ENCODE measurements around the gene MAPKAPK5.
"Not testable (repeated sequence)": the region's sequence is repeated elsewhere in the genome, so short reads cannot be mapped to it uniquely, and the experiment has no call there.

The MAPKAPK5 gene, protein sequence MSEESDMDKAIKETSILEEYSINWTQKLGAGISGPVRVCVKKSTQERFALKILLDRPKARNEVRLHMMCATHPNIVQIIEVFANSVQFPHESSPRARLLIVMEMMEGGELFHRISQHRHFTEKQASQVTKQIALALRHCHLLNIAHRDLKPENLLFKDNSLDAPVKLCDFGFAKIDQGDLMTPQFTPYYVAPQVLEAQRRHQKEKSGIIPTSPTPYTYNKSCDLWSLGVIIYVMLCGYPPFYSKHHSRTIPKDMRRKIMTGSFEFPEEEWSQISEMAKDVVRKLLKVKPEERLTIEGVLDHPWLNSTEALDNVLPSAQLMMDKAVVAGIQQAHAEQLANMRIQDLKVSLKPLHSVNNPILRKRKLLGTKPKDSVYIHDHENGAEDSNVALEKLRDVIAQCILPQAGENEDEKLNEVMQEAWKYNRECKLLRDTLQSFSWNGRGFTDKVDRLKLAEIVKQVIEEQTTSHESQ

GRCh38 chr12:111841750-111842555, at the start of gene MAPKAPK5:
TSS of gene MAPKAPK5 (plus strand) at chr12:111842228. CDS start at chr12:111842734, 506 bp downstream.
- peak; percentile 97 for DNase-seq

DNA sequence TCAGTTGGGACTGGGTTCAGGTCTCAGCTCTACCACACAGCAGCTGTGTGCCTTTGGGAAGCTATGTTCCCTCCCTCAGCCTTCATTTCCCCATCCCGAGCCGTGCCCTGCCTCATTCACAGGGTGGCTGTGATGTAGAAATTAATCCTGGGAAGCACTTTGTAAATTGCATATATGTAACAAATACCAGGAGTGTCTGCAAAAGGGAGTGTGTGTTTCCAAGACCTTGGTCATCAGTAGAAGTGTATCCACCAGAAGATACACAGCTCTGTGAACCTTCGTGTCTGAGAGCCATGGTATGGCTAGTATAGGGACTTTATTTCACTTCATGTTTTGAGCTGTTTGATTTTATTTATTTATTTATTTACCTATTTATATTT, 49.2 kb upstream of the MAPKAPK5 start:
- DNase-seq, result no peak

DNA sequence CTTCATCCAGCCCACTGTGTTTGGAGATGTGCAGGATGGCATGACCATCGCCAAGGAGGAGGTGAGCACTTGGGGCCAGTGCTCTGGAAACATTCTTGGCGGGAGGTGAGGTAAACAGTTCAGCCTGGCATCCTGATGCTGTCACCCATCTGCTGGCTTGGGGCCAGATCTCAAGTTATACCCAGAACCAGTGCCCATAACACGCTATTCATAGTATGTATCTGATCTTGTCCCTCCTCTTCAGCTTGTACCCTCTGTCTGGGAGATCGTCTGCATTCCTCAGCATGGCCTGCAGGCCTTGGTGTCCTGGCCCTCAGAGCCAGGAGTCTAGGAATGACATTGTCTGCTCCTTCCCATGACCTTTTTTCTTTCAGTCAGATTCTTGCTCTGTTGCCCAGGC, 43.8 kb upstream of the MAPKAPK5 start:
- DNase-seq, result no peak

GRCh38 chr12:111799758-111800157, 42.3 kb upstream of the MAPKAPK5 start:
- DNase-seq, result no peak

- no peak for DNase-seq
These were observed 38.9 kb upstream of the MAPKAPK5 start for GRCh38 chr12:111803038-111803626.

DNA sequence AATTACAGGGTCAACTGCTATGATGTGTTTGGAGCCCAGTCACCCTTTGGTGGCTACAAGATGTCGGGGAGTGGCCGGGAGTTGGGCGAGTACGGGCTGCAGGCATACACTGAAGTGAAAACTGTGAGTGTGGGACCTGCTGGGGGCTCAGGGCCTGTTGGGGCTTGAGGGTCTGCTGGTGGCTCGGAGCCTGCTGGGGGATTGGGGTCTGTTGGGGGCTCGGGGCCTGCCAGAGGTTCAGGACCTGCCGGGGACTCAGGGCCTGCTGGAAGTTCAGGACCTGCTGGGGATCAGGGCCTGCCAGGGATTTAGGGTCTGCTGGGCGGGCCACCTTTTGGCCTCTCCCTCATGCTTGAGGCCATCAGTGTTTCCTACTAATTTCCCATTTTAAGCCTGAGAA, 38.2 kb upstream of the MAPKAPK5 start:
- no peak for DNase-seq

GRCh38 chr12:111806304-111806703, 35.7 kb upstream of the MAPKAPK5 start:
- no peak for DNase-seq

DNA sequence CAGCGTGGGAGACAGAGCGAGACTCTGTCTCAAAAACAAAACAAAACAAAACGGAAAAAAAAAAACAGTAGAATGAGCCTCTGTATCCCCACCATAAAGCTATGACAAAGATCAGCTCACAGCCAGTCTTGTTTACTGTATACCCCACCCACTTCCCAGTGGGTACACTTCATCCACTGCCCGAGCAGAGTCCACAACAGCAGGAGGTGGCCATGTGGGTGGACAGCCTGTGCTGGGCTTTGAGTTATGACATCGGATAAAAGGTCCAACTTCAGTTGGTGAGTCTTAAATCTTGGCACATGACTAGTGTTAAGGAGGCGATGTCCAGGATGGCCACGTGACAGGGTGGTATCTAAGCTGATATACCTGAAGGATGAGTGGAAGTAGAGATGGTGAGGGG, 34.8 kb upstream of the MAPKAPK5 start:
- DNase-seq, result no peak

DNA sequence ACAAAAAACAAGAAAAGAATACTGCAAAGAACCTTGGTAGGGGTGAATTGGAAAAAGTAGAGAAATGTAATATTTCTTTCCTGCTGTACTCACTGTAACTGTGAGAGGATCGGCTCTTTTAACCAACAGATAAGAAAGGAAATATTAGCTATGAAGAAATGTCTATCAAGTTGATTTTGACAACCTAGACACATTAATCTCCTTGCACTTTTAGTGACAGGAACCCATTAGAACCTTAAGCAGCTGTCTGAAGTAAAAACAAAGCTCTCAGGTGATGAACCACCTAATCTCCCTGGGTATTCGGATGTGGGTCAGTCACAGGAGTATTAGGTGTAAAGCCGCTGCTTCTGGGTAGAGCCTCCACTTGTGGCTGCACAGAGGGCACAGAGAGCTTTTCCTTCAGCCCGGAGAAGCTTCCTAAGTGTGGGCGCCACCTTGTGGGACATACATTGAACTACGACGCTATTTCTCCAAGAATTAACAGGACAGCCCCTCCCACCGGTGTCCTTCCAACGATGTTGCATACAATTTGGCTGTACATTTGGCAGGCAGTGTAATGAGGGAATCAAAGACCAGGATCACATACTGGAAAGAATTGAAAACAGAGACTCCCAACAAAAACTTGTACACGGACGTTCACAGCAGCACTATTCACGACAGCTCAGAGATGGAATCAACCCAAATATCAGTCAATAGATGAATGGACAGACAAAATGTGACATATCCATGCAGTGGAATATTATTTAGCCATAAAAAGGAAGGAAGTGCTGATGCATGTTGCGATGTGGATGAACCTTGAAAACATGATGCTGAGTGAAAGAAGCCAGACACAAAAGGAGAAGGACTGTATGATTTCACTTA, 28.9 kb upstream of the MAPKAPK5 start:
- peak; percentile 96 for DNase-seq

DNA sequence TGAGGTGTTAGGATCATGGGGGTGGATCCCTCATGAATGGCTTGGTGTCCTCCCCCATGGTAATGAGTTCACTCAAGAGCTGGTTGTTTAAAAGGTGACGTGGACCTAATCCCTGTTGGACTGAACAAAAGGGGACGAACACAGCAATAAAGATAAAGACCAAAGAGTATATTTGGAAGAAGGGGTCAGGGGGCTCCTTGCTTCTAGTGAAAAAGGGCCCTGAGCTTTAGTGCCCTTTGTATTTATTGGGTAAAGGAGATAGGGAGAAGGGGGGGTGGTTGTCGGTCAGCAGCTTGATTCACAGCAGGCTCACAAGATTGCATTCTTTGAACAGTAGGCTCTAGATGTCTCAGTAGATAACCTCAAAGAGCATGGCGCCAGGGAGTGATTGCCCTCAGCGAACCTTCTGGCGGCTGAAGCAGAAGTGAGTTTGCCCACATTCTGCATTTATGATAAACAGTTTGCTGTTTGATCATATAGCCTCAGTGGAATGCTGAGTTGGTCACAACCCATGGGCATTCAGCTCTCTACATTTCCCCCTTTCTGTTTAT, 25.9 kb upstream of the MAPKAPK5 start:
- no peak for DNase-seq

DNA sequence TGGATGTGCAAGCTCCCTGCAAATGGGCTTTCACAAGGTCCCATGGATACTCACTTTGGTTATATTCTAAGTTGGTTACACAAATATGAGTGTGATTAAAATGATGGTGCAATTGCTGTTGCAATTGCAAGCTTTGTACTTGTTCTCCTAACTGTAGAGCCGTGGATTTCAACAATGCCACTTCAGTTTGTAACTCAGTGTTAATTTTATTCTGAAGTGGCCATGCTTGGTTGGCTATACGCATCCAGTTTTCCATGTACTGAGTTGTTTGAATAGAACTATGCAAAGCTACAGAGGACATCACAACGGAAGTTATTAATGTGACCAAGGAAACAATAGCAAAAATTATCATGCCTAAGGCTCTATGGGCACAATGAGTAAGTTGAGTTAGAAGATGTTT, 25.1 kb upstream of the MAPKAPK5 start:
- not testable (repeated sequence) for DNase-seq

DNA sequence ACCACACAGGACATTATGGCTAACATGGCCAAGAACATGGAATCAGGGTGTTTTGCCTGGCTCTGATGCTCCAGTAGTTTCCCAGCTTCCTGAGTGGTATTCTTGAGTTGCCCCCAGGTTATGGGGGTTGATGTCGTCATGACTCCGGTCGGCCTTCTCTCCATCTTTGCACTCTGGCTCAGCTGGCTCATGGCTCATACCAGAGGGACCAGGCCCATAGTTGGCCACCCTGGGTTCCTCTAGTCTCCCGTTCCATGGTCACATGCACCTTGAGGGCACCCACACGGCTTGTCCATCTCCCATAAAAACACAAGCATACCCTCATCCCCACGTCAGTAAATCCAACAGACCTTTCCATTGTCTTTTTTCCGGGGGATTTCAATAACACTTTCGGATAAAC, 23.7 kb upstream of the MAPKAPK5 start:
- no peak for DNase-seq

DNA sequence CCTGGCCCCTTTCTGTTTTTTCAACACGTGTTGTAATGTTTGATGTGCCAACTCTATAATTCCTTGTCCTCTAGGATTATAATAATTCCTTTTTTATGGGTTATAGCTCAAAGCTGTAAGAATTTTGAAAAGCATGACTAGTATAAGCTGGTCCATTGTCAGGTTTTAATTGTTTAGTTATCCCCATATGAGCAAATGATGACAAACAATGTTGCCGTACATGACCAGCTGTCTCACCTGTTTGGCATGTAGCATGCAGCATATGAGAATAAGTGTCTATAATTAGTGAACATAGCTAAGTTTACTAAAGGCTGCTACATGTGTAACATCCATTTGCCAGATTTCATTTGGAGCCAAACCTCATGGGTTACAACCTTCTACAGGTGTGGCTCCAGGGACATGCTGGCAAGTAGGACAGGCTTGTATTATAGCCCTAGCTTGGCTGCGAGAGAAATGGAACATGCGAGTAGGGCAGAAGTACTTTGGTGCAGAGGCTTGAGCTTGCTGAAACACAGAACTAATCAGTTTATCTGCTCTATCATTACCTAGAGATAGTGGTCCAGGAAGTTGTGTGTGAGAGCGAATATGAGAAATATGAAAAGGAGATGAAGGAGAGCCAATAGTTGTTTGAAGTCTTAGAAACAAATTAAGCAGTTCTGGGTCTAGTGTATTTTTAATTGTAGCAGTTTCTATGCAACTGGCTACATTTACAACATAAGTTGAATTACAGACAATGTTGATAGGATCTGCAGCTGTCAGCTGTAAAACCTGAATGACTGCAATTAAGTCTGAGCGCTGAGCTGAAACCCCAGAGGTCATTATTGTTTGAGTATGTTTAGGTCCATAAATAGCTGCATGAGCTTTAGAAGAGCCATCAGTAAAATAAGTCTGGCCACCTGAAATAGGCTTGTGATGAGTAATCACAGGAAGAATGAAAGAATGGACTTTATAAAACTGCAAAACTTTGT, 22.6 kb upstream of the MAPKAPK5 start:
- DNase-seq, result no peak

DNA sequence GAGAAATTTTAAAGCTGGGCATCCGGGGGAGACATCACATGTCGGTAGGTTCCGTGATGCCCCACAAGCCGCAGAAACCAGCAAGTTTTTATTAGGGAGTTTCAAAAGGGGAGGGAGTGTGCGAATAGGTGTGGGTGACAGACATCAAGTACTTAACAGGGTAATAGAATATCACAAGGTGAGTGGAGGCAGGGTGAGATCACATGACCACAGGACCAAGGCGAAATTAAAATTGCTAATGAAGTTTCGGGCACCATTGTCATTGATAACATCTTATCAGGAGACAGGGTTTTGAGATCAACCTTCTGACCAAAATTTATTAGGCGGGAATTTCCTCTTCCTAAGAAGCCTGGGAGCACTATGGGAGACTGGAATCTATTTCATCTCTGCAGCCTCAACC, 21.2 kb upstream of the MAPKAPK5 start:
- not testable (repeated sequence) for DNase-seq

DNA sequence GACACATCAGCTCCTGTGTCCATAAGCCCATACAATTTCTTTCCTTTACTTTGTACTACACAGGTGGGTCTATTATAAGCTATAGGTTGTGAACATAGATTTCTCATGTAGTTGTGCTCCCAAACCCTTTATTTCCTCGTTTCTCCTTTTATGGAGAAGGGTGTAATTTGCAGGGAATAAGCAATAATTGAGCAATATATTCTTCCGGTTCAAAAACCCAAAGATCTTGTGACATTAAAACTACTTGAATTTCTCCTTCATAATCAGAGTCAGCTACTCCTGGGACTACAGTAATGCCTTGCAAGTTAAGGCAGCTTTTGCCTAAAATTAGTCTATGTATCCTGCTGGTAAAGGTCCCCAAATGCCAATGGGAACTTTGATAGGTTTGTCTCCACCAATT, 19.1 kb upstream of the MAPKAPK5 start:
- DNase-seq, result no peak

DNA sequence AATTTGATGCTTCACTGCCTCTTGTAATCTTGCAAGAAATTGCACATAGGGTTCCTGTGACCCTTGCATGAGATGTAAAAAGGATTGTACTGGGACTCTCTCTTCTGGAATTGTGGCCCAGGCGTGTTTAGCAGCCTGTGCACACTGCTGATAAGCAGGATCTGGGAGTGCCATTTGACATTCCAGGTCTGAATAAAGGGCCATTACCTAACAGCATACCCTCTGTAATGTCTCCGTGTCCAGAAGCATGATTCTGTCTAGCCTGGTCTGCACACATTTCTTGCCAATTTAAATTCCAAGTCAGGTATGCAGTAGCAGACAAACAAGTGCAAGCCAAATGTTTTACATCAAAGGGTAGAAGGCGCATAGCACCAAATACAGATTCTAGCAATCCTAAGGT, 18.1 kb upstream of the MAPKAPK5 start:
- no peak for DNase-seq

GRCh38 chr12:111824312-111824711, 17.7 kb upstream of the MAPKAPK5 start:
- DNase-seq, result peak; percentile 19

GRCh38 chr12:111825509-111825908, 16.5 kb upstream of the MAPKAPK5 start:
- no peak for DNase-seq

- no peak for DNase-seq
These were observed 15.7 kb upstream of the MAPKAPK5 start for GRCh38 chr12:111826316-111826715.

DNA sequence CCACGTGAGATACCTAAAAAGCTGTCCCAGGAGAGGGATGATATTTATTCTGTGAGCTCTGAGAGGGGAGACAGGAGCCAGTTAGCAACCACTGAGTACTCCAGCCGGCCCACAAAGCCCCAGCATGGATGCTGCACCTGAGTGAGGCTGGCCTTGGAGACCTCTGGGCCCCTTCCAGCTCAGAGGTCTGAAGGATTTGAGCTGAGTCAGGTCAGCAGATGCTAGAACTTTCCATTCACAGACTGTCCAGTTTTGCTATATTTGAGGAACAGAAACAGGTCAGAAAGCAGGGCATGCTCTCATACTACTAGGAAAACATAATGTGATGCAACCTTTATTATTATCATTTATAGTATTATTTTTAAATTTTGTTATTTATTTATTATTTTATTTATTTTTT, 15.0 kb upstream of the MAPKAPK5 start:
- DNase-seq, result no peak

GRCh38 chr12:111827907-111828306, 14.1 kb upstream of the MAPKAPK5 start:
- no peak for DNase-seq
